OCI-LY3 (cell line): Measurements from ENCODE around the gene ALAS2.

Experiments
- H2AFZ ChIP-seq: fragments of 200-600, 300-600 bp; shearing (Covaris generic); 2 replicates; pipeline ENCODE4 v1.6.0; 2014; ENCODE audit warnings: antibody characterized with exemption, low read depth, low read length
- H3K27ac ChIP-seq: fragments of 200-600, 300-600 bp; sonication (generic); 2 replicates; pipeline ENCODE4 v1.5.1; 2014; ENCODE audit warnings: mild to moderate bottlenecking, low read length, moderate library complexity, mixed read lengths
- H3K27me3 ChIP-seq: fragments of 200-600, 300-600 bp; sonication (generic); 2 replicates; pipeline ENCODE4 v1.6.1; 2014; ENCODE audit warnings: low read depth, low read length, mixed read lengths
- H3K36me3 ChIP-seq: fragments of 200-600, 300-600 bp; sonication (generic); replicated peaks from 2 replicates; pipeline ENCODE3; 2014; ENCODE audit warnings: low read depth, low read length, mixed read lengths
- H3K4me1 ChIP-seq: fragments of 300-600, 200-600 bp; sonication (generic); 2 replicates; pipeline ENCODE4 v1.6.1; 2014; ENCODE audit warnings: low read length, mixed read lengths
- H3K4me2 ChIP-seq: fragments of 200-600, 300-600 bp; sonication (generic); 2 replicates; pipeline ENCODE4 v1.6.1; 2014; ENCODE audit warnings: low read length, mixed read lengths
- H3K4me3 ChIP-seq: fragments of 300-600, 200-600 bp; sonication (generic); 2 replicates; pipeline ENCODE4 v1.5.1; 2014; ENCODE audit warnings: antibody characterized with exemption, mild to moderate bottlenecking, low read length, moderate library complexity
- H3K79me2 ChIP-seq: fragments of 300-600, 200-600 bp; shearing (Covaris generic); 2 replicates; pipeline ENCODE4 v1.6.1; 2014; ENCODE audit warnings: mild to moderate bottlenecking, low read length, mixed read lengths
- H3K9ac ChIP-seq: fragments of 300-600, 200-600 bp; shearing (Covaris generic); 2 replicates; pipeline ENCODE4 v1.6.0; 2014; ENCODE audit warnings: mild to moderate bottlenecking, low read length, moderate library complexity
- H3K9me3 ChIP-seq: fragments of 200-600, 300-600 bp; shearing (Covaris generic); 2 replicates; pipeline ENCODE4 v1.6.1; 2014; ENCODE audit warnings: low read length, mixed read lengths; ENCODE audit not compliant: insufficient read depth
- H4K20me1 ChIP-seq: fragments of 200-600, 300-600 bp; sonication (generic); 2 replicates; pipeline ENCODE4 v1.6.1; 2016; ENCODE audit warnings: low read length, mixed read lengths; ENCODE audit not compliant: insufficient read depth
- EZH2phosphoT487 ChIP-seq: fragments of 200-600 bp; shearing (Covaris generic); IDR thresholded peaks from 2 replicates; pipeline ENCODE4 v1.6.1; 2018; ENCODE audit warnings: antibody characterized with exemption, mixed run types, low read depth
- TF ChIP-seq, protein P1 (sequence below): fragments of 200-600, 300-600 bp; sonication (generic); IDR thresholded peaks from 2 replicates; pipeline ENCODE4 v1.5.1; 2014; ENCODE audit warnings: antibody characterized with exemption, low read length, low read depth

ALAS2 gene

DNA sequence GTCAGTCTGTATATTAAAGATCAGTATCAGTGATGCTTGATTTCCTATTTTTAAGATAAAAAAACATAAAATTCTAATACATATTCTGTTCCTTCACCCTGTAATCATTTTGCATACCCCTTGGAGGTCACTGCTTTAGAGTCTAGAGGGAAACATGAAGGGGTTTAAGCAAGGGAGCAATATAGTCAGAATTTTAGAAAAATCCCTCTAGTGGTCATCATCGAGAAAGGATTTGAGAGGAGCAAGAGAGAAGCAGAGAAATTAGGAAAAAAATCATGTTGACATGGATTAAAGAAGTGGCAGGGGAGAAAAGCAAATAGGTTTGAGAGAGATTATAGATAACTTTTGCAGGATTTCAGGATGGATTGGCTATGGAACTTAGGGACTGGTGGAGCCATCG is 19.5 kb downstream of the ALAS2 start:
- Histone ChIP-seq H4K20me1 (no peaks in the 10 kb centered on the region), H3K4me1 (no peaks in the 10 kb centered on the region), H3K4me3 (no peak overlapping the region), H3K36me3 (peaks cover 3% of the 10 kb centered on the region), H3K27ac (no peak overlapping the region), H3K79me2 (no peaks in the 10 kb centered on the region), H2AFZ (no peak overlapping the region), H3K9me3 (no peaks in the 10 kb centered on the region), H3K27me3 (no peaks in the 10 kb centered on the region), H3K9ac (no peak overlapping the region), H3K4me2 (no peak overlapping the region)
- TF ChIP-seq, protein P1, sequence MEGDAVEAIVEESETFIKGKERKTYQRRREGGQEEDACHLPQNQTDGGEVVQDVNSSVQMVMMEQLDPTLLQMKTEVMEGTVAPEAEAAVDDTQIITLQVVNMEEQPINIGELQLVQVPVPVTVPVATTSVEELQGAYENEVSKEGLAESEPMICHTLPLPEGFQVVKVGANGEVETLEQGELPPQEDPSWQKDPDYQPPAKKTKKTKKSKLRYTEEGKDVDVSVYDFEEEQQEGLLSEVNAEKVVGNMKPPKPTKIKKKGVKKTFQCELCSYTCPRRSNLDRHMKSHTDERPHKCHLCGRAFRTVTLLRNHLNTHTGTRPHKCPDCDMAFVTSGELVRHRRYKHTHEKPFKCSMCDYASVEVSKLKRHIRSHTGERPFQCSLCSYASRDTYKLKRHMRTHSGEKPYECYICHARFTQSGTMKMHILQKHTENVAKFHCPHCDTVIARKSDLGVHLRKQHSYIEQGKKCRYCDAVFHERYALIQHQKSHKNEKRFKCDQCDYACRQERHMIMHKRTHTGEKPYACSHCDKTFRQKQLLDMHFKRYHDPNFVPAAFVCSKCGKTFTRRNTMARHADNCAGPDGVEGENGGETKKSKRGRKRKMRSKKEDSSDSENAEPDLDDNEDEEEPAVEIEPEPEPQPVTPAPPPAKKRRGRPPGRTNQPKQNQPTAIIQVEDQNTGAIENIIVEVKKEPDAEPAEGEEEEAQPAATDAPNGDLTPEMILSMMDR, result peak; percentile 32; the same call in 1 of the 2 replicates
- no peak for TF ChIP-seq EZH2phosphoT487

DNA sequence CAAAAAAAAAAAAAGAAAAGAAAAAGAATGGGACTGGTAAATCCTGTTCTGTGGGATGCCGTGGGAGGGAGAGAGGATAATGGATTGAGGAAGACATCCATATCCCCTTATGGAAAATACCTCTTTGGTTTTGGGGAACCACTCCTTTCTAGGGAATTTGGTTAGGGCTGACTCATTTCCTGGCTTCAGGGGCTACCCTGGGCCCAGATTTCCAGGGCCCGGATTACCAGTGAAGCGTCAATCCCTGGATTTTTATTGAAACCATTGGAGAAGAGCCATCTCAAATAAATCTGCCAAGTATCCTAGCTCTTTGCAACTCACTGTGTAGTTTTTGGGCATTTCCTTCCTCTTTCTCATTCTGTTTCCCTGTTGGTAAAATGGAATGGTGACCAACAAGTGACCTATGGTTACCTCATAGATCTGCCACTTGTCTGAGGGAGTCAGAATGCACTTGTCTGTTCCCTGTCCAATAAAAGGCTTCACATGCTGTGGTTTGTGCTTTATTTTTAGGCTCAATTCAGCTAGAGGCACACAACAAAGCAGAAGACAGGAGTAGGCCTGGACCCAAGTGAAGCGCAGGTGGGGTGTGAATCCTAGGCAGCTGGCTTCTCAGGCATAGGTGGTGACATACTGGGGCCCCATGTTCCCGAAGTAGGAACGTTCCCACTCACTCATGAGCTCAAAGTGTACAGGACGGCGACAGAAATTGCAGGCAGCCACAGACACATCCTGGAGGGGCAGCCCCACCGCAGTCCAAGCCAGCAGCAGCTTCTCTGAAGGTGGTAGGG is 22.0 kb downstream of the ALAS2 start:
- H3K9me3 ChIP-seq, result no peaks in the 10 kb centered on the region
- H3K9ac ChIP-seq, result no peak overlapping the region
- H3K4me1 ChIP-seq, result no peaks in the 10 kb centered on the region
- H3K36me3 ChIP-seq, result peaks cover 19% of the 10 kb centered on the region
- no peak overlapping the region for H3K4me3 ChIP-seq
- H3K79me2 ChIP-seq, result no peaks in the 10 kb centered on the region
- no peak for TF ChIP-seq EZH2phosphoT487
- TF ChIP-seq, protein P1, result no peak
- H2AFZ ChIP-seq, result no peak overlapping the region
- no peak overlapping the region for H3K4me2 ChIP-seq
- no peaks in the 10 kb centered on the region for H3K27me3 ChIP-seq
- H3K27ac ChIP-seq, result no peak overlapping the region
- no peaks in the 10 kb centered on the region for H4K20me1 ChIP-seq

DNA sequence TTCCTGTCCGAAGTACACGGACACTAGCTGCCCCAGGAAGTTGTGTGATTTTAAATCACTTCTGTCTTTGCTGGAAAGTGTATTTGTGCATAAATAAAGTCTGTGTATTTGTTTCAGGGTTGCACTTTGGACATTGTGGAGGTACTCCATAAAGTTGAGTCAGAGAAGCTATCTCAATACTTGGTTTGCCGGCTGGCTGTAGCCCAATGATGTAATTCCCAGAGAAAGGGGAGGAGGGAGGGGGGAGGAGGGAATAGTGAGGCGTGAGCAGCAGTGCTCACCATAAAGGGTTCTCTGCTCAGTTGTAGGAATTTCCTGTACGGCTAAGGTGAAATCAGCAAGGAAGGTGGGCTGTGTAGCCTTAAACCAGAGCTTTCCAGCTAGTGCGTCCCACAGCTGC is 23.1 kb downstream of the ALAS2 start:
- peaks cover 30% of the 10 kb centered on the region for H3K36me3 ChIP-seq
- H4K20me1 ChIP-seq, result no peaks in the 10 kb centered on the region
- no peaks in the 10 kb centered on the region for H3K9me3 ChIP-seq
- TF ChIP-seq EZH2phosphoT487, result no peak
- TF ChIP-seq, protein P1, result no peak
- H3K4me2 ChIP-seq, result no peak overlapping the region
- no peaks in the 10 kb centered on the region for H3K27me3 ChIP-seq
- no peak overlapping the region for H3K9ac ChIP-seq
- no peak overlapping the region for H3K4me3 ChIP-seq
- no peak overlapping the region for H2AFZ ChIP-seq
- H3K4me1 ChIP-seq, result no peaks in the 10 kb centered on the region
- H3K27ac ChIP-seq, result no peak overlapping the region
- no peaks in the 10 kb centered on the region for H3K79me2 ChIP-seq

DNA sequence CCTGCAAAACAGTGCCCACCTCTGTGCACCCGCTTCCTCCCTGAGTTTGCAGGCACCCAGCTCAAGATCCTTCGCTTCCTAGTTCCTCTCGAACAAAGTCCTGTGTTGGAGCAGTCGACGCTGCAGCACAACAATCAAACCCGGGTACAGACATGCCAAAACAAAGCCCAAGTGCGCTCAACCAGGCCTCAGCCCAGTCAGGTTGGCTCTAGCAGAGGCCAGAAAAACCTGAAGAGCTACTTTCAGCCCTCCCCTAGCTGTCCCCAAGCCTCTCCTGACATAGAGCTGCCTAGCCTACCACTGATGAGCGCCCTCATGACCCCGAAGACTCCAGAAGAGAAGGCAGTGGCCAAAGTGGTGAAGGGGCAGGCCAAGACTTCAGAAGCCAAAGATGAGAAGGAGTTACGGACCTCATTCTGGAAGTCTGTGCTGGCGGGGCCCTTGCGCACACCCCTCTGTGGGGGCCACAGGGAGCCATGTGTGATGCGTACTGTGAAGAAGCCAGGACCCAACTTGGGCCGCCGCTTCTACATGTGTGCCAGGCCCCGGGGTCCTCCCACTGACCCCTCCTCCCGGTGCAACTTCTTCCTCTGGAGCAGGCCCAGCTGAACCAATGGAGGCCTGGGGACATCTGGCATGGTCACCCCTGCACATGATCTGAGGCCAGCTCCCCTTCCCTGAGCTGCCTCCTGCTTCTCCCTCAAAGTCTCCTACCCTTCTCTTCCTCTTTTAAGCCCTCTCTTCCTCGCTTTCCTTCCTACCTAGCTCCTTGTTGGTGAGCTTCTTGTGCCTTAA is 23.8 kb downstream of the ALAS2 start:
- H3K27ac ChIP-seq, result no peak overlapping the region
- H3K9me3 ChIP-seq, result no peaks in the 10 kb centered on the region
- no peak overlapping the region for H2AFZ ChIP-seq
- H3K36me3 ChIP-seq, result peaks cover 37% of the 10 kb centered on the region
- no peak overlapping the region for H3K4me2 ChIP-seq
- H3K79me2 ChIP-seq, result no peaks in the 10 kb centered on the region
- no peaks in the 10 kb centered on the region for H3K27me3 ChIP-seq
- TF ChIP-seq, protein P1, result no peak
- TF ChIP-seq EZH2phosphoT487, result no peak
- H3K4me1 ChIP-seq, result no peaks in the 10 kb centered on the region
- no peak overlapping the region for H3K9ac ChIP-seq
- no peaks in the 10 kb centered on the region for H4K20me1 ChIP-seq
- H3K4me3 ChIP-seq, result no peak overlapping the region
